Stimulated activated CD4-positive, alpha-beta T cell treated with anti-CD3 and anti-CD28 coated beads, TNF-alpha, amount 100 ng/mL, for 1 hour (primary cell): ENCODE measurements around the gene LRP10.
"Not testable (repeated sequence)": the region's sequence is repeated elsewhere in the genome, so short reads cannot be mapped to it uniquely, and the experiment has no call there.

ENCODE experiments used
- DNase-seq, 3 donors: peaks; one replicate each; pipeline ENCODE4 v3.0.0-alpha.2; 2020; ENCODE audit warnings: low read depth in 3 of 3, low spot score in 1 of 3

LRP10 gene

GRCh38 chr14:22842211-22843122 is 29.1 kb upstream of the LRP10 start:
- no peak for DNase-seq

DNA sequence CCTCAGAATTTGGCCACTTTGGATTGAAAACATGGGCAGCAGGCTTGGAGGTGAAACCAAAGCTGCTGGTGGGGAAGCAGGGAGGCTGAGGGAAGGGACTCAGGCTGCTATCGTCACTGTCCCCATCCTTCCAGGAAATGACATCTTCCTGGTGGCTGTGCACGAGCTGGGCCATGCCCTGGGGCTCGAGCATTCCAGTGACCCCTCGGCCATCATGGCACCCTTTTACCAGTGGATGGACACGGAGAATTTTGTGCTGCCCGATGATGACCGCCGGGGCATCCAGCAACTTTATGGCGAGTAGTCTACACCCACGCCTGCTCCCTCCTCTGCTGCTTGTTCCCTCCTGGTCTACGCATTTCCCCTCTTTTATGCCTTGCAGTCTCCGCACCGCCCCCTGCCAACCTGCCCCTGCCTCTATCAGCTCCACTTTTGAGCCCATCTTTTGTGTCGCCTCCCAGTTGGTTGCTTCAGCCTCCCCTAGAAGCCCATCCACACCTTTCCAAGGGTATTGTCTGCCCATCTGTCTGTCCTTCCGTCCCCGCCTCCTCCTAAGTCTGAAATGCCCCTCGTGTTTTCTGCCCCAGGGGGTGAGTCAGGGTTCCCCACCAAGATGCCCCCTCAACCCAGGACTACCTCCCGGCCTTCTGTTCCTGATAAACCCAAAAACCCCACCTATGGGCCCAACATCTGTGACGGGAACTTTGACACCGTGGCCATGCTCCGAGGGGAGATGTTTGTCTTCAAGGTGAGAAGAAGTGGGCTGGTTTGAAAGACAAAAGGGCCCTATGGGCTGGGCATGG is 28.2 kb upstream of the LRP10 start:
- no peak for DNase-seq

GRCh38 chr14:22844221-22845102 is 27.1 kb upstream of the LRP10 start:
- no peak for DNase-seq

GRCh38 chr14:22845103-22845394 is 26.5 kb upstream of the LRP10 start:
- no peak for DNase-seq

- DNase-seq, result no peak
Observed at GRCh38 chr14:22845821-22846625, 25.5 kb upstream of the LRP10 start.

- no peak for DNase-seq
Observed at GRCh38 chr14:22846811-22847307, 24.7 kb upstream of the LRP10 start.

GRCh38 chr14:22847661-22848341 is 23.7 kb upstream of the LRP10 start:
- DNase-seq, result no peak

- no peak for DNase-seq
Observed at GRCh38 chr14:22848351-22849164, 23.0 kb upstream of the LRP10 start.

DNA sequence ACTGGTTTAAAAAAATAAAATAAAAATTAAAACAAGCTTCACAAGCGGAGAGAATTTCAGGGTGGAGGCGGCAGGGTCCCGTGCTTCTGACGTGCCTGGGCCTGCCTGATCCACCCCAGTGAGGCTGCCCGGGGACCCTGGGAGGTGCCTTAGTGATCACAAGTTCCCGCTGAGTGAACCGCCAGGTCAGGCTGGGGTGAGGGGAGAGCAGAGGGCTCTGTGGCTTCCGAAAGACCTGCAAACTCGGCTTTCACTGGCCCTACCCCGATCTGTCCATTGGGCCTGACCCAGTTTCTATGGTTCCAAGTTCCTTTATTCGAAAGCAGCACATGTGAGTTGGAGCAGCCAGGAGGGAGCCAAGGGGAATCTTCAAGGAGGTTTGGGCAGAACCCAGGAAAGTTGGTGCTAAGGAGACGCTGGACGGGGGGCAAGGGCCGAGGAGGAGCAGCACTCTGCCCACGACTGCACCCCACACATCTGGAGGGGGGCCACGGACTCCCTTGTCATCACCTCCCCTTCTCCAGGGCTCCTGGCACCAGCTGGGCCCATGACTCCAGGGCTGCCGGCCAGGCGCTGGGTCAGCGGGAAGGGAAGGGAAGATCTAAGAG is 22.2 kb upstream of the LRP10 start:
- DNase-seq, result no peak

DNA sequence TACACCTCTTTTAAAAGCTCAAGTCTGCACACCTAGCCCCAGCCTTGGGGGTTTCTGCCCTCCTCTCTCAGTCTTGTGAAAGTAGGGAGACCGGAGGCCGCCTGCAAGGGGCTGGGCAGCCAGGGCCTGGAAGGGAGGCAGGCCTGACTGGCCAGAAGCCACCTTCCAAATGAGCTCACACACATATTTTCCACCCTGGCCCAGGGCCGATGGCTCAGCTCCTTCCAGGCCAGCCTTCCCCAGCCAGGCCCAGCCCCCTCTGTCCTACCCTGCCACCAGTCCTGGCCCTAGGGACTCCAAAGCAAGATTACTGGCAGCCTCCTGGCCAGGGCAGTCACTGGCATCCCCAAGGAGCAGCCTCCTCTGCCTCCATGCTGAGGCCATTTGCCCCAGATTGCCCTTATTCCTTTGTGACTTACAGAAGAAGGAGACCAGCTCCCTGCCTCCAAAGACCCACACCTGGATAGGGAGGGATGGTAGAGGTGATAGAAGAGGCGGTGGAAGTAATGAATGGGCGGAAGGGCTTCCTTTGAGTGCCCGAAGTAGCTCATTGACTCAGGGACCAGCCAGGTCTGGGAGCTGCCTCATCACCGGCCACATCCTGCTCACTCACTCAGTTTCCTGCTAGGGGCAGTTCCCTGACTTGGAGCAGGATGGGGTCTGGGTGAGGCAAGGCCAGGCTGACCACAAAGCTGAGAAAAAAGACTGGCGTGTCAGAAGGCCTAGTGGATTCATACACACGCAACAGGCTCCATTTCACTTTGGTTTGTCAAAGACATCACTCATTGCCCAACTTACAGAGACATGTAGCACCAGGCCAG is 20.4 kb upstream of the LRP10 start:
- no peak for DNase-seq

DNA sequence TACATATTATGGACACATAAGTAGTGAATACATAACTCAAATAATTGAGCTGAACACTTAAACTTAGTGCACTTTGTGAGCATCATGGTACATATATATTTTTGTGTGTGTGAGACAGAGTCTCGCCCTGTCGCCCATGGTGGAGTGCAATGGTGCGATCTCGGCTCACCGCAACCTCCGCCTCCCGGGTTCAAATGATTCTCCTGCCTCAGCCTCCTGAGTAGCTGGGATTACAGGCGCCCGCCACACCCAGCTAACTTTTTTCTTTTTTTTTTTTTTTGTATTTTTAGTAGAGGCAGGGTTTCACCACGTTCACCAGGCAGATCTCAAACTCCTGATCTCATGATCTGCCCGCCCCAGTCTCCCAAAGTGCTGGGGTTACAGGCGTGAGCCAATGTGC is 19.4 kb upstream of the LRP10 start:
- not testable (repeated sequence) for DNase-seq

GRCh38 chr14:22852599-22852939 is 19.0 kb upstream of the LRP10 start:
- no peak for DNase-seq

DNA sequence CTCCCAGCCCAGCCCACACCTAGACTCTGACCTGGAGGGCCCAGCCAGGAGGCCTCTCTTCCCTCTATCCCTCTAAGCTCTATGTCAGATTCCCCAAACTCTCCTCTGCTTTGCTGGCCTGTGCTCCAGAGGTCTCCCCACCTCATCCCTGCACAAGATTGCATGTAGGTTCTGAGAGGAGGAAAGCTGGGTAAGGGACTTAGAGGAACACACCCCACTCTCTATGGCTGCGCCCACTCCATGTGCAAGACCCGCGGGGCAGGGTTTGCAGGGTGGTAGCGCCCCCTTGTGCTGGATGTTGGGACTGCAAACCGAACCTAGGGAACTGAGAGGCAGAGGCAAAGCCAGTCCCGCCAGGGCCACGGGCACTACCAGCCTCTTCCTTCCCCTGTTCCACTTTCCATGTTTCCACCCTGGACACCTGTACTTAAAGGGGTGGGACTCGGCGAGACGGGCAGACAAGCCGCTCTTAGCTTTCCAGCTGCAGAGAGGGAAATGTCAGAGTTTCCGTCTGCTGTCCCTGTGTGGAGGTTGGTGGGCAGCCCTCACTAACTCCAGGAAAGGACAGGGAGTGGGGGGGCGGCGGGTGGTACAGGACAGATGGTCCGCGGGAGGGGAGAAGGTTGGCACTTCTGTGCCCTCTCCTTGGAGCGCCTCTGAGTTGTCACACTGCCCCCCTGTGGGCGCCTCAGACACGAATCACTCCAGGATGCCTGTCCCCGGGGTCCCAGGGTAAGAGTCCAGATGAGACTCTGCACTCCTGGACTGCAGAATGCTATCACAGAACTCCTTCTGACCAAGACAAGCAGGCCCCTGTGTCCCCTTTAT is 18.4 kb upstream of the LRP10 start:
- peak; percentile 65 to 97 (median 85) for DNase-seq

- DNase-seq, result not testable (repeated sequence)
Observed at GRCh38 chr14:22854296-22854695, 17.2 kb upstream of the LRP10 start.

- no peak for DNase-seq
Observed at GRCh38 chr14:22854963-22855724, 16.4 kb upstream of the LRP10 start.

DNA sequence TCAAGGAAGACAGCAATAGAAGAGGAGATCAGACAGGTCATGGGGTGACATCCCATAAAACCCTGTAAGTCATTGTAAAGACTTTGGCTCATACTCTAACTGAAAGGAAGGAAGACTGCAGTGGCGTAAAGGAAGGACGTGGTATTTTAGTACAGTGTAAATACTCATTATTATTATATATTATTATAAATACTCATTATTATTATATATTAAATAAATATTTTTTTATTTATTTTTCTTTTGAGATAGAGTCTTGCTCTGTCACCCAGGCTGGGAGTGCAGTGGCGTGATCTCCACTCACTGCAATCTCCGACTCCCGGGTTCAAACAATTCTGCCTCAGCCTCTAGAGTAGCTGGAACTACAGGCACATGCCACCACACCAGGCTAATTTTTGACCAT is 15.1 kb upstream of the LRP10 start:
- DNase-seq, result no peak
